Endothelial cell of umbilical vein (primary cell): ENCODE data around the gene MORC2. TPM values are rescaled to one million over a fixed set of nuclear protein-coding genes. Genes with fewer than 3 reads are reported as not detected.

Experiments
- BruUV-seq: library from RNA; stranded (reverse); fragments of 400-500 nt; replicated peaks from 2 replicates; lab custom pipeline; 2021; lab: Mats Ljungman, UMichigan
- CTCF ChIA-PET: fragments of 300-600, 350-600 bp; sonication (Branson Sonifier 250); formaldehyde crosslinking; loops from one replicate; lab custom pipeline; 2021; ENCODE audit warnings: antibody characterized with exemption, inconsistent platforms; lab: Charles Lee
- POLR2A ChIA-PET: fragments of 300-600, 350-600 bp; sonication (Branson Sonifier 250); formaldehyde crosslinking; loops from one replicate; lab custom pipeline; 2021; ENCODE audit warnings: antibody characterized with exemption, inconsistent platforms; lab: Charles Lee
- DNase-seq: peaks from one replicate; pipeline ENCODE4 v3.0.0-alpha.2; 2011; ENCODE audit warnings: low read depth, low spot score
- FAIRE-seq: peaks from 2 replicates; lab custom pipeline; 2011; peaks lifted over from hg19 to GRCh38; lab: Jason Lieb, UNC
- H2AFZ ChIP-seq: 2 replicates; pipeline ENCODE4 v1.6.0; 2012; ENCODE audit warnings: low read depth, low read length, control low read depth, inconsistent platforms
- H3K27ac ChIP-seq: 2 replicates; pipeline ENCODE4 v1.5.1; 2011; ENCODE audit warnings: low read depth, mild to moderate bottlenecking, control low read depth, low read length, moderate library complexity; ENCODE audit not compliant: insufficient read depth
- H3K27me3 ChIP-seq, 2 experiments: 2 replicates each; pipeline versions ENCODE4 v1.6.0 to v1.6.1; 2011; ENCODE audit warnings: low read length in 2 of 2, mixed read lengths in 1 of 2; ENCODE audit not compliant: control insufficient read depth in 2 of 2, insufficient read depth in 2 of 2
- H3K36me3 ChIP-seq, 2 experiments: 2 replicates in 1 of 2; 3 replicates in 1 of 2; pipeline ENCODE4 v1.5.1; 2011; ENCODE audit warnings: low read length in 2 of 2, mild to moderate bottlenecking in 1 of 2, moderate library complexity in 1 of 2; ENCODE audit not compliant: control insufficient read depth in 2 of 2, insufficient read depth in 2 of 2; ENCODE audit errors: extremely low read depth in 1 of 2
- H3K4me1 ChIP-seq: 3 replicates; pipeline ENCODE4 v1.5.1; 2011; ENCODE audit warnings: mild to moderate bottlenecking, low read length; ENCODE audit not compliant: control insufficient read depth, insufficient read depth; ENCODE audit errors: extremely low read depth
- H3K4me2 ChIP-seq: 2 replicates; pipeline ENCODE4 v1.6.1; 2011; ENCODE audit warnings: low read length, control low read depth, mixed read lengths; ENCODE audit not compliant: insufficient read depth
- H3K4me3 ChIP-seq, 3 experiments: fragments of 200-600 bp in 1 of 3; sonication (generic), shearing (Covaris generic) in 1 of 3; replicated peaks in 1 of 3; 2 replicates each; pipeline ENCODE4 v1.5.1; 2011 to 2016; ENCODE audit warnings: control low read depth in 3 of 3, low read length in 3 of 3, mild to moderate bottlenecking in 2 of 3, inconsistent platforms in 1 of 3, low read depth in 1 of 3, moderate library complexity in 1 of 3; ENCODE audit not compliant: insufficient read depth in 1 of 3
- H3K79me2 ChIP-seq: 2 replicates; pipeline ENCODE4 v1.6.0; 2012; ENCODE audit warnings: low read length, inconsistent platforms; ENCODE audit not compliant: control insufficient read depth, insufficient read depth
- H3K9ac ChIP-seq: replicated peaks from 2 replicates; pipeline ENCODE3; 2011; ENCODE audit warnings: low read length, control low read depth; ENCODE audit not compliant: insufficient read depth; ENCODE audit errors: extremely low read depth
- H3K9me1 ChIP-seq: replicated peaks from 3 replicates; pipeline ENCODE4 v1.6.0; 2011; ENCODE audit warnings: mild to moderate bottlenecking, low read length; ENCODE audit not compliant: control insufficient read depth, insufficient read depth; ENCODE audit errors: extremely low read depth
- H3K9me3 ChIP-seq: replicated peaks from 2 replicates; pipeline ENCODE4 v1.5.1; 2012; ENCODE audit warnings: low read length, inconsistent platforms; ENCODE audit not compliant: control insufficient read depth, insufficient read depth
- H4K20me1 ChIP-seq: replicated peaks from 2 replicates; pipeline ENCODE3; 2011; ENCODE audit warnings: mild to moderate bottlenecking, low read length; ENCODE audit not compliant: control insufficient read depth, insufficient read depth; ENCODE audit errors: extremely low read depth
- EZH2 ChIP-seq: IDR thresholded peaks from 2 replicates; pipeline ENCODE4 v1.6.1; 2012; ENCODE audit warnings: borderline replicate concordance, low read depth, mild to moderate bottlenecking, moderate library complexity, low read length, inconsistent platforms; ENCODE audit not compliant: severe bottlenecking
- FOS ChIP-seq: IDR thresholded peaks from 2 replicates; pipeline ENCODE4 v1.6.1; 2011; ENCODE audit warnings: mild to moderate bottlenecking, low read length, moderate library complexity, borderline replicate concordance; ENCODE audit not compliant: insufficient read depth
- GATA2 ChIP-seq: IDR thresholded peaks from 2 replicates; pipeline ENCODE4 v1.7.0; 2011; ENCODE audit warnings: low read depth, mild to moderate bottlenecking, moderate library complexity, mixed read lengths, low read length; ENCODE audit not compliant: insufficient read length, insufficient read depth
- JUN ChIP-seq: IDR thresholded peaks from 2 replicates; pipeline ENCODE4 v1.6.1; 2011; ENCODE audit warnings: borderline replicate concordance, low read depth; ENCODE audit not compliant: insufficient read length, insufficient read depth
- MYC ChIP-seq: IDR thresholded peaks from one replicate; pipeline ENCODE4 v1.6.1; 2011; ENCODE audit warnings: mild to moderate bottlenecking, low read depth, low read length
- POLR2A ChIP-seq: IDR thresholded peaks from 2 replicates; pipeline ENCODE4 v1.6.1; 2012; ENCODE audit warnings: low read depth, mild to moderate bottlenecking, control low read depth, low read length
- POLR2AphosphoS5 ChIP-seq: IDR thresholded peaks from 2 replicates; pipeline ENCODE4 v1.6.1; 2012; ENCODE audit warnings: low read depth, mild to moderate bottlenecking, control low read depth, low read length, moderate library complexity; ENCODE audit not compliant: insufficient read depth
- dilution Hi-C: fragments of 300-500 bp; cut with MboI; formaldehyde crosslinking; loops from one replicate; pipeline ENCODE4 v1.15.0; 2019; ENCODE audit warnings: low sequenced_read_pairs; ENCODE audit not compliant: extremely low pct_ligation_motif_present
- intact Hi-C: fragments of 100-400 bp; cut with micrococcal nuclease; formaldehyde crosslinking; loops from one replicate; pipeline ENCODE4 v1.10.0; 2022
- polyA plus RNA-seq, 4 experiments: library from polyadenylated mRNA; depleted of rRNA in 3 of 4; stranded (reverse) in 3 of 4; unstranded in 1 of 4; fragments of >200 nt; gene quantifications; 2 replicates each; pipeline versions ENCODE4 v1.2.1 to v1.2.3, GENCODE V29; 2011 to 2012; ENCODE audit warnings: missing spikeins in 1 of 4
- total RNA-seq: library from RNA; stranded (reverse); gene quantifications from 2 replicates; pipeline ENCODE4 v1.2.3, GENCODE V29; 2021
- TF ChIP-seq, protein P1 (sequence below): IDR thresholded peaks from 2 replicates; pipeline ENCODE4 v1.6.1; 2011; ENCODE audit not compliant: insufficient read depth, insufficient read length

MORC2 gene
- total and polyA plus RNA-seq, 2 donors (not counting 3 experiments of a cell fraction or from before 2014, with no cell fraction given) = 11.6 to 34.7 TPM

GRCh38 chr22:30894371-30894740 is 74.2 kb downstream of the MORC2 start:
- TF ChIP-seq GATA2 = no peak
- no peak for TF ChIP-seq JUN
- TF ChIP-seq MYC = no peak
- TF ChIP-seq, protein P1, sequence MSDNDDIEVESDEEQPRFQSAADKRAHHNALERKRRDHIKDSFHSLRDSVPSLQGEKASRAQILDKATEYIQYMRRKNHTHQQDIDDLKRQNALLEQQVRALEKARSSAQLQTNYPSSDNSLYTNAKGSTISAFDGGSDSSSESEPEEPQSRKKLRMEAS = no peak
- TF ChIP-seq POLR2A = no peak
- TF ChIP-seq FOS = no peak
- TF ChIP-seq EZH2 = no peak
- TF ChIP-seq POLR2AphosphoS5 = no peak
- dilution Hi-C loops = no loop called here
- H3K4me3 ChIP-seq = no peak overlapping the region
- DNase-seq = no peak
- no peak overlapping the region for H2AFZ ChIP-seq
- no peak for FAIRE-seq
- no peaks in the 10 kb centered on the region for H3K79me2 ChIP-seq
- POLR2A ChIA-PET = interaction anchor here (0.6 kb wide), 1 partner anchor 20 kb away, joined by 4 read pairs; no protein-coding TSS in a partner anchor
- intact Hi-C loops = no loop called here
- no peaks in the 10 kb centered on the region for H3K9me1 ChIP-seq
- H3K36me3 ChIP-seq = no peaks in the 10 kb centered on the region
- H3K27me3 ChIP-seq = no peaks in the 10 kb centered on the region
- no peaks in the 10 kb centered on the region for H4K20me1 ChIP-seq
- CTCF ChIA-PET = interaction anchor here (1.0 to 1.8 kb wide), 4 partner anchors 18 to 131 kb away, joined by 3 to 7 read pairs (median 4); no protein-coding TSS in a partner anchor
- no peak overlapping the region for H3K4me2 ChIP-seq
- no TSS peak for BruUV-seq
- H3K9ac ChIP-seq = no peak overlapping the region
- no peaks in the 10 kb centered on the region for H3K4me1 ChIP-seq
- H3K9me3 ChIP-seq = no peaks in the 10 kb centered on the region
- H3K27ac ChIP-seq = no peak overlapping the region
